Measurements from ENCODE around the gene ARAP1. TPM values are rescaled to one million over a fixed set of nuclear protein-coding genes. Genes with fewer than 3 reads are reported as not detected.

Gene ARAP1
- total RNA-seq, 2 experiments from 2014 or later: 64.7 to 70.1 TPM

DNA sequence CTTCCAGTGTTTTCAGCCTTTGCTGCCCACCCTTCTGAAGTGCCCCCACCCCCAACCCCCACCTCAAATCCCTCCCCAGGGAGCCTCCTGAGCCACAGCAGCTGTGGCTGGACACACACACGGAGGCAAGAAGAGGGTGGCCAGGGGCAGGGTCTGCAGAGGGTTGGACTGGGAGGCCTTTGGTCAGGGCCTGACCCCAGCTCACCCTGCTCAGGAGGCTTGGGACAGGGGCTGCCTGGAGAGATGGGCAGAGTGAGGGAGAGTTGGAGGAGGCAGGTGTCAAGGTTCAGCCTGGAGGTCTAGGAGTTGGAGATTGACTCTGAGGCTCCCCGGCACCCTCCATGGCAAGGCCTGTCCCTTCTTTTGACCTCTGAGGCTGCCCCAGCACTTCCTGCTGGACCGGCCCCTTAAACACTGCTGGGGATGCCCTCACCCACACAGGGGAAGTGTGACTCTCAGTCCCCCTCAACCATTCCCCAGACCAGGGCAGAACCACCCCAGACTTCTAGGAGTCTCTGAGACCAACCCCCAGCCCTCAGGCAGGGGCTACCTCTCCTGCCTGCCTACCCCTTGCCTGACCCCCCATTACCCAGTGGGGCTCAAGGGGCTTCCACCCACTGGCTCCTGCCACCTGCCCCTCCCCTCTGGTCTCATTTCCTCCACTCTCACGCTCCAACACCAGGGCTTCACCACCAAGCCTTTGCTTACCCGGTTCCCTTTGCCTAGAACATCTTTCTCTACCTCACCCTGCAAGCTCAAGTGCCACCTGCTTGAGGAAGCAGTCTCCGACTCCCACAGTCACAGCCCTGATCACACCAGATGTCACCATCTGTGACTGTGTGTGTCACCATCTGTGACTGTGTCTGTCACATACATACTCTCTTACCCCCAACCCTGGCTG lies 8.6 kb downstream of the ARAP1 start:
- peaks cover 57% of the 10 kb centered on the region for H3K4me1 Mint-ChIP-seq (ENCODE audit: low read depth)
- intact Hi-C loops (cut with micrococcal nuclease): no loop called here
- DNase-seq: no peak
- no peak overlapping the region for H3K27ac Mint-ChIP-seq
- no peak overlapping the region for H3K4me3 Mint-ChIP-seq
- no peaks in the 10 kb centered on the region for H3K27me3 Mint-ChIP-seq (ENCODE audit: low read depth)
- CTCF ChIA-PET: interaction anchor here (0.8 kb wide), 1 partner anchor 69 kb away, joined by 3 read pairs; no protein-coding TSS in a partner anchor
- no peaks in the 10 kb centered on the region for H3K9me3 Mint-ChIP-seq
- H3K36me3 Mint-ChIP-seq (ENCODE audit: low read depth): peaks cover 2% of the 10 kb centered on the region

DNA sequence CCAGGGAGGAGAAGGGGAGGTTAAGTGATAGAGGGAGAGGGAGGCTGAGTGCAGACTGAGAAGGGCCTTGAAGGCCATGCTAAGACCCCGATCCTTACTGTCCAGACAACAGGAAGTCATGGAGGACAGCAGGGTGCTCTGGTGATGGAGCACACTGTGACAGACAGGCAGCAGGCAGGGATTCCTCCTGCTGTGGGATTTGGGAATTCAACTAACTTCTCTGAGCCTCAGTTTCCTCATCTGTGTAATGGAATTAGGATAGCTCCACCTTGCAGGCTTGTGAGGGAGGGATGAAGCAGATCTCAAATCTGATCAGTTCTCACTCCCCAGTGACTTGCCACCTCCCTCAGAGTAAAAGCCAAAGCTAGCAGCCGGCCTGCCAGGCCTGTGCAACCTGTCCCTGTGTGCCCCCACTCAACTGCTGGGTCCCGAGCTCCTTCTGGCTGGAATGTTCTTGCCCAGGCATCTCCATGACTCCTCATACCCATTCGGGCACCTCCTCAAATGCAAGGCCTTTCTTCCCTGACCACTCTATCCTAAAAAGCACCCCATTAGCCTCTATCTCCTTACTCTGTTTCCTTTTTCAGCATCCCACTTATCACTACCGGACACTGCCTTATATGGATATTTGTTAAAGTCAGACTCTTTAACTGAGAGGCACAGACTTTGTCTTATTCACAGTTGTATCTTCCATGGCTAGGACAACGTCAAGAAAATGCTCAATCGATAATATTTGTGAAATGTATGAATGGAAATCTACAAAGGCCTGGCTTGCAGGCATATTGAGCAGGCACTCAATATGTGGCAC lies 9.5 kb downstream of the ARAP1 start:
- H3K27ac Mint-ChIP-seq: peak overlapping the region; percentile 38

DNA sequence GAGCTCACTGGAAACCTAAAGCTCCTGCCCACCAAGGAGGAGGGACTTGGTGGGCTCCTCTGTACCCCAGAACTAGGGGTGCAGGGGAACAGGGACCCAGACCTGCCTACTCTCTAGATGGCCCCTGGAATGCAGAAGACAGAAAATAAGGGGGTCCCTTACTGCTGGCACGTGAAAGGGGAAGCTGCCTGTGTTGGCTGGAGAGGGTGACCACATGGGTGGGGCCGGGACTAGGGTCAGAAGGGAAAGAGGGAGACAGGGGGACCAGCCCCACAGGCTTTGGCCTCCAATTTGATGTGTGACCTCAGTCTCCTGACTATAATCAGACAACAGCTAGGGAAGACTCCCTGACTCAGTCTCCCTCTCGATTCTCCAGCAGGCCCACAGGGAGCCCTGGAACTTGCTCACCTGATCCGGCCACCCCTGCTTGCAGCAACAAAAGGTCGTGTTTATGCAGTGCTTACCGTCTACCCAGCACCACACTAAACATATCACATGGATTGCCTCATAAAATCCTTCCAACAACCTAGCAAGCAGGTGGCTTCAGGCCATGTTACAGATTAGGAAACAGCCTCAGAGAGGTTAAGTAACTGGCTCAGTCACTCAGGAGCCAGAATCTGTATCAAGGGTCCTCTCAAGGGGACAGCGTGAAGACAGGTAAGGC lies 10.2 kb downstream of the ARAP1 start:
- H3K36me3 Mint-ChIP-seq (ENCODE audit: low read depth): no peaks in the 10 kb centered on the region
- CTCF ChIA-PET: no interaction called here
- H3K27ac Mint-ChIP-seq: peak overlapping the region; percentile 38
- DNase-seq: no peak
- intact Hi-C loops (cut with micrococcal nuclease): no loop called here
- no peak overlapping the region for H3K4me3 Mint-ChIP-seq
- H3K9me3 Mint-ChIP-seq: no peaks in the 10 kb centered on the region
- no peaks in the 10 kb centered on the region for H3K27me3 Mint-ChIP-seq (ENCODE audit: low read depth)
- peaks cover 67% of the 10 kb centered on the region for H3K4me1 Mint-ChIP-seq (ENCODE audit: low read depth)

More for the DNA sequence above, 9.5 kb downstream of the ARAP1 start:
- no peaks in the 10 kb centered on the region for H3K27me3 Mint-ChIP-seq (ENCODE audit: low read depth)
- no peak for DNase-seq
- intact Hi-C loops (cut with micrococcal nuclease): no loop called here
- H3K9me3 Mint-ChIP-seq: no peaks in the 10 kb centered on the region
- H3K4me1 Mint-ChIP-seq (ENCODE audit: low read depth): peaks cover 60% of the 10 kb centered on the region
- H3K4me3 Mint-ChIP-seq: no peak overlapping the region
- H3K36me3 Mint-ChIP-seq (ENCODE audit: low read depth): no peaks in the 10 kb centered on the region
- CTCF ChIA-PET: no interaction called here

DNA sequence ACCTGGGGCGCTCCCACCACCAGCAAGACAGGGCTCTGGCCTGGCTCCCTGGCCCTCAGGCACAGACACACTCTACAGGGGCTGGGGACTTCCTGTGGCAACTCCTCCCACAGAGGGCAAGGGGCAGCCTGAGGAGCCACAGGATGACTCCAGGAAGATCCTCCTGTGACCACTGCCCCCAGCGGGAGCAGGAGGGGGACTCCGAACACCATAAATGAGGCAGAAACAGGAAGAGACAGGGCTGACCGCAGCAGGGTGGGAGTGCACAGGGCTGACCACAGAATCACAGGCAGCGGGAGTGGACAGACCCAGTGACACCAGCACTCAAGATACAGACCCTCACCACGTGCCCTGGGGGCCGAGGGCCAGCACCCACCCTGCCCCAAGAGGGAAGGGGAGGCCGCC lies 10.8 kb downstream of the ARAP1 start:
- H3K4me3 Mint-ChIP-seq: no peak overlapping the region
- peaks cover 73% of the 10 kb centered on the region for H3K4me1 Mint-ChIP-seq (ENCODE audit: low read depth)
- H3K27ac Mint-ChIP-seq: peak overlapping the region; percentile 51
- intact Hi-C loops (cut with micrococcal nuclease): no loop called here
- DNase-seq: no peak
- H3K27me3 Mint-ChIP-seq (ENCODE audit: low read depth): no peaks in the 10 kb centered on the region
- H3K9me3 Mint-ChIP-seq: no peaks in the 10 kb centered on the region
- CTCF ChIA-PET: no interaction called here
- H3K36me3 Mint-ChIP-seq (ENCODE audit: low read depth): no peaks in the 10 kb centered on the region

DNA sequence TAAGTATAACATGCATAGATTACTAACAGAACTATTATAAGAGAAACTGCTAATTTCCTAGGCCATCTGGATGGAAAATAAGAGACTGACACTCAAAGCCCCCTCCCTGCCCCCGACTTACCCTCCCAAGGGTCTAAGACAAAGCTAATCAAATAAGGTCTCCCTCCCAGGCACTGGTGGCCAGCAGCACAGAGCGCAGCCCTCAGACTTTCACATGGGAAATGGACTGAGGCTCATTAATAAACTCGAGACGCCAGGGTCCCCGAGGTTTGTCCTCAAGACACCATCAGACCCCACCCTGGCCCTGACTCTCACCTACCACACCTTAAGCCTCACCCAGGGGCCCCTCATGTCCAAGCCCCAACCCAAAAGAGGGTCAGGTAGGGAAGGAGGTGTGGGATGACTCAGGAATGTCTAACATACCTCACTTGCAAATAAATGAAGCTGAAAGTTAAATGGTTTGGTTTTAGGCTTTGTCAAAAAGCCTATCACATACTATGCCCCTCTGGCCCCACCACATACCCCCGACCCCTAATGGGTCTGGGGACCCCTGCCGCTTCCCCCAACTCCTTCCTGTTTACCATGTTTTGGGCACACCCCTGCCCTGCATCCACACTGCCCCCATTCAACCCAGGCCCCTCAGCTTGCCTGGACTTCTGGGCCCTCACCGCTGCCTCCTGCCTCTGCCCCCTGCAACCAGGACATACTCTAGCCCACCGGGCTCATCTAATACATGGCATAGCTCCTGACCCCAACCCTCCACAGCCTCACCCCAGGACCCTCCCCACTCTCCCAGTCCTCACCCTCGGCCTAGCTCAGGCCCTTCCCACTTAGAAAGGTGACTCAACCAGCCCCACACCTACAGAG lies 11.4 kb downstream of the ARAP1 start:
- DNase-seq: no peak
- H3K27ac Mint-ChIP-seq: peak overlapping the region; percentile 65
- peaks cover 76% of the 10 kb centered on the region for H3K4me1 Mint-ChIP-seq (ENCODE audit: low read depth)
- no peak overlapping the region for H3K4me3 Mint-ChIP-seq
- no peaks in the 10 kb centered on the region for H3K9me3 Mint-ChIP-seq
- H3K36me3 Mint-ChIP-seq (ENCODE audit: low read depth): no peaks in the 10 kb centered on the region
- CTCF ChIA-PET: interaction anchor here (1.1 to 1.4 kb wide), 3 partner anchors 14 to 72 kb away, joined by 3 read pairs; no protein-coding TSS in a partner anchor
- no peaks in the 10 kb centered on the region for H3K27me3 Mint-ChIP-seq (ENCODE audit: low read depth)
- intact Hi-C loops (cut with micrococcal nuclease): no loop called here

GRCh38 chr11:72740060-72740424 lies 12.2 kb downstream of the ARAP1 start:
- no peaks in the 10 kb centered on the region for H3K9me3 Mint-ChIP-seq
- DNase-seq: no peak
- intact Hi-C loops (cut with micrococcal nuclease): no loop called here
- CTCF ChIA-PET: interaction anchor here (1.1 to 1.4 kb wide), 3 partner anchors 14 to 73 kb away, joined by 3 read pairs; no protein-coding TSS in a partner anchor
- H3K4me1 Mint-ChIP-seq (ENCODE audit: low read depth): peaks cover 77% of the 10 kb centered on the region
- no peak overlapping the region for H3K4me3 Mint-ChIP-seq
- no peaks in the 10 kb centered on the region for H3K36me3 Mint-ChIP-seq (ENCODE audit: low read depth)
- peak overlapping the region; percentile 65 for H3K27ac Mint-ChIP-seq
- H3K27me3 Mint-ChIP-seq (ENCODE audit: low read depth): no peaks in the 10 kb centered on the region

- Mint-ChIP-seq H3K27ac (peak overlapping the region; percentile 65), H3K4me3 (peak overlapping the region; percentile 66), H3K36me3 (ENCODE audit: low read depth) (no peaks in the 10 kb centered on the region), H3K9me3 (no peaks in the 10 kb centered on the region), H3K27me3 (ENCODE audit: low read depth) (no peaks in the 10 kb centered on the region), H3K4me1 (ENCODE audit: low read depth) (peaks cover 74% of the 10 kb centered on the region)
- no peak for DNase-seq
- intact Hi-C loops (cut with micrococcal nuclease): no loop called here
- CTCF ChIA-PET: interaction anchor here (1.1 to 1.4 kb wide), 3 partner anchors 13 to 73 kb away, joined by 3 read pairs; no protein-coding TSS in a partner anchor
Observed at GRCh38 chr11:72739240-72740059, 12.8 kb downstream of the ARAP1 start.

GRCh38 chr11:72738199-72739141 lies 13.7 kb downstream of the ARAP1 start:
- H3K4me3 Mint-ChIP-seq: peak overlapping the region; percentile 66
- peak overlapping the region; percentile 90 for H3K27ac Mint-ChIP-seq
- H3K27me3 Mint-ChIP-seq (ENCODE audit: low read depth): no peaks in the 10 kb centered on the region
- CTCF ChIA-PET: interaction anchor here (0.7 to 1.3 kb wide), 3 partner anchors 54 to 551 kb away, joined by 3 to 5 read pairs (median 4); partner anchors contain the start of gene STARD10
- no peaks in the 10 kb centered on the region for H3K36me3 Mint-ChIP-seq (ENCODE audit: low read depth)
- no peaks in the 10 kb centered on the region for H3K9me3 Mint-ChIP-seq
- H3K4me1 Mint-ChIP-seq (ENCODE audit: low read depth): peaks cover 64% of the 10 kb centered on the region
- intact Hi-C loops (cut with micrococcal nuclease): no loop called here
- no peak for DNase-seq

DNA sequence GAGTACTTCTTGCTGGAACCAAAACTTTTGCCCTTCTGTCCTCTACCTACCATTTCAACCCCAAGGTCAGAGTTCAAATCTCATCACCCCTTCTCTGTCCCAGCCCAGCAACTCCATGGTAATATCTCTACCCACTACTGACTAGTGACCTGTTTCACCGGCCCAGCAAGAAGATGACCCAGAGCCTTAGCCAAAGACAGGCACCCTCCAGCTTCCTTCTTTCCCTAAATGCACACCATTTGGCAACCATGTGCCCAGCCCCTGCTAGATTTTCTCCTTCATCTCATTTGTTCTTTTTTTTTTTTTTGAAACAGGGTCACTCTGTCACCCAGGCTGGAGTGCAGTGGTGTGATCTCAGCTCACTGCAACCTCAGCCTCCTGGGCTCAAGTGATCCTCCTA lies 14.9 kb downstream of the ARAP1 start:
- Mint-ChIP-seq H3K4me3 (peak overlapping the region; percentile 53), H3K36me3 (ENCODE audit: low read depth) (peaks cover 1% of the 10 kb centered on the region), H3K27me3 (ENCODE audit: low read depth) (no peaks in the 10 kb centered on the region), H3K4me1 (ENCODE audit: low read depth) (peaks cover 59% of the 10 kb centered on the region), H3K9me3 (no peaks in the 10 kb centered on the region), H3K27ac (peak overlapping the region; percentile 90)
- intact Hi-C loops (cut with micrococcal nuclease): no loop called here
- DNase-seq: no peak
- CTCF ChIA-PET: interaction anchor here (0.6 to 6.8 kb wide), 6 partner anchors 14 to 57 kb away, joined by 3 to 58 read pairs (median 4); partner anchors contain the start of gene STARD10

Data from activated naive CD4-positive, alpha-beta T cell treated with anti-CD3 and anti-CD28 coated beads for 36 hours (primary cell).